Mammary epithelial cell (primary cell): ENCODE measurements around the gene FOXN3.

Experiments
- EZH2 ChIP-seq: IDR thresholded peaks from 2 replicates; pipeline ENCODE4 v1.6.1; 2012; ENCODE audit warnings: low read length, inconsistent platforms, borderline replicate concordance
- TF ChIP-seq, protein P1 (sequence below), 2 donors: IDR thresholded peaks in 1 of 2; conservative IDR thresholded peaks in 1 of 2; 2 replicates each; pipeline ENCODE4 v1.5.1; 2011 to 2012; ENCODE audit warnings: inconsistent platforms in 2 of 2, low read length in 2 of 2, mild to moderate bottlenecking in 2 of 2, control low read depth in 1 of 2, low read depth in 1 of 2; ENCODE audit not compliant: insufficient read depth in 1 of 2; ENCODE audit errors: extremely low read depth in 1 of 2

DNA sequence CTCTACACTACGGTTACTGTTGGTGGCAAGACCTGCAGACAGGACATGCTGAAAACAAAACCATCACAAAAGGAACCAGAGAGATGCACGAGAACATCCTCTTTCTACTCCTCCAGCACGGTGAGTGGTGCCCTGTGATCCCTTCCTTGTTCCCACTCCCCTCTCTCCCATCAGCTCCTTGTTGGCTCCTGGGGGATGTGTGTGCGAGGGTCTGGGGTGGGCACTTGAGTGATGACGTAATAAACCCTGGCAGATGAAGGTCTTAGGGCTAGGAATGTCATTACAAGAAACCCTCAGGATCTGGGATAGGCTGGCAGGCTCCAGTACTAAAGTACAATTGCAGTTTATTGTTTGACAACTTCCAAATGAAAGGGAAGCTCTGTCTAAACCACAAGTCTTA is 261.5 kb downstream of the FOXN3 start:
- TF ChIP-seq, protein P1, sequence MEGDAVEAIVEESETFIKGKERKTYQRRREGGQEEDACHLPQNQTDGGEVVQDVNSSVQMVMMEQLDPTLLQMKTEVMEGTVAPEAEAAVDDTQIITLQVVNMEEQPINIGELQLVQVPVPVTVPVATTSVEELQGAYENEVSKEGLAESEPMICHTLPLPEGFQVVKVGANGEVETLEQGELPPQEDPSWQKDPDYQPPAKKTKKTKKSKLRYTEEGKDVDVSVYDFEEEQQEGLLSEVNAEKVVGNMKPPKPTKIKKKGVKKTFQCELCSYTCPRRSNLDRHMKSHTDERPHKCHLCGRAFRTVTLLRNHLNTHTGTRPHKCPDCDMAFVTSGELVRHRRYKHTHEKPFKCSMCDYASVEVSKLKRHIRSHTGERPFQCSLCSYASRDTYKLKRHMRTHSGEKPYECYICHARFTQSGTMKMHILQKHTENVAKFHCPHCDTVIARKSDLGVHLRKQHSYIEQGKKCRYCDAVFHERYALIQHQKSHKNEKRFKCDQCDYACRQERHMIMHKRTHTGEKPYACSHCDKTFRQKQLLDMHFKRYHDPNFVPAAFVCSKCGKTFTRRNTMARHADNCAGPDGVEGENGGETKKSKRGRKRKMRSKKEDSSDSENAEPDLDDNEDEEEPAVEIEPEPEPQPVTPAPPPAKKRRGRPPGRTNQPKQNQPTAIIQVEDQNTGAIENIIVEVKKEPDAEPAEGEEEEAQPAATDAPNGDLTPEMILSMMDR (conservative IDR thresholded peaks at IDR 0.05 in 1 of 2, IDR thresholded peaks at IDR 0.05 in 1 of 2; ENCODE audit: extremely low read depth in 1 of 2, insufficient read depth in 1 of 2, low read depth in 1 of 2, low read length in 2 of 2) = no peak
- no peak for TF ChIP-seq EZH2
